SK-N-SH (cell line): ENCODE results near the gene NALCN.

Experiments used
- ELF1 ChIP-seq: IDR thresholded peaks from 2 replicates; pipeline ENCODE4 v1.4.0; 2012
- TF ChIP-seq, protein P1 (sequence below): fragments of 200-600 bp; sonication (generic); IDR thresholded peaks from 2 replicates; pipeline ENCODE4 v1.6.1; 2017; ENCODE audit warnings: antibody characterized with exemption, mild to moderate bottlenecking, moderate library complexity

DNA sequence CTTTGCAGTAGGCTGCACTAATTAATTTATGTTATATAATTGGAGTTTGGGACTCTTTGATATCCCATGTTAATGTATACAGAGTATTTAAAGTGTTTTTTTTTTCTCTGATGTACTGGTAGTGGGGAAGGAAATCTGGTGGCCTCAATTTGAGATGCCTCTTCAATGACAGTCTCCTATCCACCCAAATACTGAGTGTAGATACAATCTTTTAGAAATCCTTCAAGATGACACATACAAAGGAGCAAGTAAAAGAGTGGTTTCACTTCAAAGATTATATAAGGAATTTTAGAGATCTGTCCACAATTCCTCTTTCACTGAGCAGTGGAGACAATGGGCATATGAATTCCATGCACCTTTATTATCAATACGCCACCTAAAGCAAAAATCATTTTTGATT, 15.1 kb downstream of the NALCN start:
- TF ChIP-seq, protein P1, sequence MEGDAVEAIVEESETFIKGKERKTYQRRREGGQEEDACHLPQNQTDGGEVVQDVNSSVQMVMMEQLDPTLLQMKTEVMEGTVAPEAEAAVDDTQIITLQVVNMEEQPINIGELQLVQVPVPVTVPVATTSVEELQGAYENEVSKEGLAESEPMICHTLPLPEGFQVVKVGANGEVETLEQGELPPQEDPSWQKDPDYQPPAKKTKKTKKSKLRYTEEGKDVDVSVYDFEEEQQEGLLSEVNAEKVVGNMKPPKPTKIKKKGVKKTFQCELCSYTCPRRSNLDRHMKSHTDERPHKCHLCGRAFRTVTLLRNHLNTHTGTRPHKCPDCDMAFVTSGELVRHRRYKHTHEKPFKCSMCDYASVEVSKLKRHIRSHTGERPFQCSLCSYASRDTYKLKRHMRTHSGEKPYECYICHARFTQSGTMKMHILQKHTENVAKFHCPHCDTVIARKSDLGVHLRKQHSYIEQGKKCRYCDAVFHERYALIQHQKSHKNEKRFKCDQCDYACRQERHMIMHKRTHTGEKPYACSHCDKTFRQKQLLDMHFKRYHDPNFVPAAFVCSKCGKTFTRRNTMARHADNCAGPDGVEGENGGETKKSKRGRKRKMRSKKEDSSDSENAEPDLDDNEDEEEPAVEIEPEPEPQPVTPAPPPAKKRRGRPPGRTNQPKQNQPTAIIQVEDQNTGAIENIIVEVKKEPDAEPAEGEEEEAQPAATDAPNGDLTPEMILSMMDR, result no peak
- TF ChIP-seq ELF1, result no peak
